Activated CD4-positive, CD25-positive, alpha-beta regulatory T cell treated with anti-CD3 and anti-CD28 coated beads, Interleukin-2, amount 50 U/mL, for 16 hours (primary cell): ENCODE results near the gene DMD.
"Not testable (repeated sequence)": the region's sequence is repeated elsewhere in the genome, so short reads cannot be mapped to it uniquely, and the experiment has no call there.

ENCODE experiments used
- DNase-seq: peaks from one replicate; pipeline ENCODE4 v3.0.0-alpha.2; 2020; ENCODE audit warnings: low read depth, low spot score

Gene DMD

DNA sequence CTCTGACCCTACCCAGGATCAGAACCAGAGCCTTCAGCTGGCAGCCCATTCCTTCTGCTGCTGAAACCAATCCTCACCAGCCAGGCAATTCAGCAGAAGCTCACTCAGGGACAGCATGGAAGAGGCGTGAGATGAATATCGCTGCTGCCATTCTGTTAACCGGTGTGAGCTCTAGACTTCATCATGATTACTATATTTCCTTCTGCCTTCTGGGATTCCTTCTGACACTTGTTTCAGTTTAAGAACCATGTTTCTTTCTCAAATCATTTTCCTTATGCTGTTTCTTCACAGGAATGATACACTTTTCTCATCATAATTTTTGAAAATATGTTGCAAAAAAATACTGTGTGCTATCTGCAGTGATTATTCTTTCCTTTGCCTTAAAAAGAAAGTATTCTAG, 1666.2 kb downstream of the DMD start:
- DNase-seq = no peak

DNA sequence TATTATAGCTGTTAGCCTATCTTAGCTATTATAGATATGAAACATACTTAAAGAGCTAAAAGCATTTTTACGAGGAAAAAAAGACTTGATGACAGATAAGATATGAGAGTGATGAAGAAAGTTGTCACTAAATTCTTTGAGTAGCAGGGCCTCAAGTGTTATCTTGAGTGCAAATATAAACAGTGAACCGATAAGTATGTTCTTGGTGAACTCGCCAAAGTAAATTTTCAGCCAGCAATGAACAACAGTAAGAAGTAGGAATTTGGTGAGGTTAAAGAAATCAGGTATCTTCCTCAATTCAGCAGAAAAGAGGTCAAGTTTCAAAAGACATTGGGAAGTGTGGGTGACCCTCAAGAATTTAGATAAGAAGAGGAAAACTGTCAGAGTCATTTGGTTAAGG, 1667.7 kb downstream of the DMD start:
- DNase-seq = no peak

DNA sequence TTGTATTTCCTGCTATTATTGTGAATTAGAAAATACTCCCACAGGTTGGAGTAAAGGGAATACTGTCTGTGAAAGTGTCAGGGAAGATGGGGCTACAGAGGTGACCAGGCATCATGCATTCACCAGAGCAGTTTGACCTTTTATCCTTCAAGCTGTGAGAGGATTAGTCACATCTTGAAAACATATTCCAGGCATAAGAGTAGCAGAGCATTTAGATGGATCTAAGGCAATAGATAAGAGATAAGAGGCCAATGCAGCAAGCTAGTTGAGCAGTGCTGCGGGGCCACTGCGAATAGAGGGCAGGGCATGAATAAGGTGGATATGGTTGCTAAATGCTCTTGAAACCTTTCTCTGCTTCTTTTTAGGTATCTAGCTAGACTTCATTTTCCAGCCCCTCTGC, 1668.8 kb downstream of the DMD start:
- DNase-seq = no peak

DNA sequence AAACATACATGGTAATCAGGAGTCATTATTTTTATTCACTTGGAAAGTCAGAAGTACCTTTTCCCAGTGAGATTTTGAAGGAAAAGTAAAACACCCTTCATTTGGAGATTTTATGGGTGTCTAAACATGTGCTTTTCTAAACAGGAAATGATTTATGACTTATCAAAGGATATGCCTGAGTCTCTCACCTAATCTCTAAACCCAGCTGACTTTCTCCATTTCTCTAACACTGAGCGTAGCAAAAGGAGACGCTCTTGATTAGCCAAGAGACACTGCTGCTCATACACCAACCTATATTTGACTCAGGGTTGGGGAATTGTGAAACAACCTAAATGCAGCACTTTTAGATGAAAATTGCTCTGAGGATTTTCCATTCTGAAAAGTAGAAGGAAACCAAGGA, 1671.0 kb downstream of the DMD start:
- no peak for DNase-seq

DNA sequence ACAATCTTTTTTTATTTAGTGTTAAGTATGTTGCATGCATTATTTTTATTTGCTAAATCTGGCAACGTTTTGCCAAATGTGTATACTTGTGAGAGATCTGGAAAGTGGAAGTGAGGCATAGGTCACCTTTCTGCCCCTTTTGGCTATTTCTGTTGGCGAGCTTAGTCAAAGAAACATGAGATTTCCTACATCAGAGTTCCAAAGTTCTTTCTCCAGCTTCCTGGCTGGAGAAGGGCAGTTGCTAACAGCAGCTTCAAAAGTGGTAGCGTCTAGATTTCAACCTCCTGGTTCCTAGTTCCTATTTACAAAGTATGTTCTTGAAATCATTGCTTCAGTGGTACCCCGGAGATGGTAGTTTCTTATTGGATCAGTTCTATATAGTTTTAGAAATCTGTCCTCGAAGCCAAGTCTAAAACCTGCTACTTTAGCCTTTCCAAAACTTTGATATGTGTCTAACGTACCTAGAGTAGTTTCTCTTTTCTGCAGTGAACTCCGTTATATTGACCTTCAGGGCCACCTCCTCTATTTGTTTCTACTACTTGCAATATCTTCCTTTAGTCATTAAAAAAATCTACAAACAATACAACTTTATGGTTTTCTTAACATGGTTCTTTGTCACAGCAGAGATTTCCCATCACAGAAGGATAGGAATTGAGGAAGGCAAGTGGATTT, 1683.8 kb downstream of the DMD start:
- DNase-seq = no peak

DNA sequence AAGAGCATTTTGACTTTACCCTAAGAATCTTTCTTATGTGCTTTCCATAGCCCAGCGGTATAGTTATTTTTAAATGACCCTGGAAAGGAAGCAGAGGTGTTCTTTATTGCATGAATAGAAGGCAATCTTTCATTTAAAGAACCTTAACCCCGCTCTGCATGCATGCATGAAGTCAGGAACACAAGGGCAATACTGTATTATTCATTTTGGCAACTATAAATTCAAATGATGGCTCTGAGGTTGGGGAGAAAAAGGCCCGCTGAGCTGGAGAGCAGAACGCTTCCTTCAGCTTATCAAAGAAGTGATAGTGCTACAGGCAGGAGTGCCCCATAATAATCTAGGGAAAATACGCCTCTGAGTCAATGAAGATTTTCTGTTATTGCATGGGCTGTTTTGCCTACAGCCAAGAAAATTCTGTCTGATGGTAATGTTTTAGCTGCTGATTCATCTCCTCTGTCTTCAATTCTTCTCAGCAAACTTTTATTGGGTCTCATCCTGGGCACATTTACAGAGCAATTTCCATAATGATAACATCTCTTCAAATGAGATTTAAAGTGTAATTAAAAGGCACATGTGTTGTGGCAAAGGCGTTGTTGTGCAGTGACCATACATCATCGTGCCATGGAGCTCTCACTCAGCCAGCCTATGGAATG, 1687.3 kb downstream of the DMD start:
- no peak for DNase-seq

DNA sequence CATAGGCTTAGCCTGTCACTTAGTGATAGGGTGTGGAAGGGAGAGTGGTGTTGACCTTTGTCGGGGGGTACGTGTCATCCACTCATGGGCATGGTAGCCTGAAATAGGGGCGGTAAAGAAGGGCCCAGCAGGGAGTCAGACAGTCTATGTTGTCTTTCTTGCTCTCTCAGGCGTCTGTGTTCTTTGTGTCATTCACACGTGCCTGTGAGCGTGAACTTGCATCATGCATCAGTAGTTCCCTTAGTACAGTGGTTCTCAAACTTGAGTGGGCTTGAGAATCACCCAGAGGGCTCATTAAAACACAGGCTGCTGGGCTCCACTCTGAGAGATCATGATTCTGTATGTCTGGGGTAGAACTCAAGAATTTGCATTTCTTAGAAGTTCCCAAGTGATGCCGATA, 1688.6 kb downstream of the DMD start:
- no peak for DNase-seq

DNA sequence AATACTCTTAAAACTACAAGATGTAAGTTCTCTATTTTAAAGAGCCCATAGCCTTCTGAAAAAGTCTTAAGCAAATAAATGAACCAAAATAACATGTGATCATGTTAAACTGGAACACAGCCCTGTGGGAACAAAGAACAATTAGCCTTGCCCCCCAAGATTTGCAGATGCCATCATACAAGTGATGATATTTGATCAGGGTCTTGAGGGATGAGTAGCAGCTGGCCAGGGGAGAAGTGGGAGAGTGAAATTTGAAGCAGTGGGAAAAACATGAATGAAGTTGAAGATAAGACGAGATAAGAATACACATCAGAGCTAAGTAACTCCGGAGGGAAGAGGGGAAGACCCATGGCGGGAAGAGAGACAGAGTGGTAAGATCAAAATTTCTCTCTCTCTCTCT, 1689.4 kb downstream of the DMD start:
- DNase-seq = no peak

DNA sequence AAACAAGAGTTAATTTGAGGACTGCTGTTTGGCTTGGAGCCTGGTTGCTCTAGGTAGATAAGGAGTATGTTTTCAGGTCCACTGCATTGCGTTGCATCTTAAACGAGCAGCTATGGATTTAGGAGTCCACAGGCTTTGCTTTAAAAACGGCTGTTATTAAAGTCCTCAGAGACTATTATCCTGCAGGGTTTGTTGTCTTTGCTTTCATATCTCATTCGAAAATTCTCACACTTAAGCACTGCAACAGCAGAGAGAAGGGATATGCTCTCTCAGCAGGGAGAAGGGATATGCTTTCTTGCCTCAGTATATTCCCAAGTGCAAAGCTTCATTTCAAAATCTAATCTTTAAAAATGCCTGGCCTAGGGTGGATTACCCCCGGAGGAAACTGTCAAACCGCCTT, 1694.8 kb downstream of the DMD start:
- DNase-seq = no peak

DNA sequence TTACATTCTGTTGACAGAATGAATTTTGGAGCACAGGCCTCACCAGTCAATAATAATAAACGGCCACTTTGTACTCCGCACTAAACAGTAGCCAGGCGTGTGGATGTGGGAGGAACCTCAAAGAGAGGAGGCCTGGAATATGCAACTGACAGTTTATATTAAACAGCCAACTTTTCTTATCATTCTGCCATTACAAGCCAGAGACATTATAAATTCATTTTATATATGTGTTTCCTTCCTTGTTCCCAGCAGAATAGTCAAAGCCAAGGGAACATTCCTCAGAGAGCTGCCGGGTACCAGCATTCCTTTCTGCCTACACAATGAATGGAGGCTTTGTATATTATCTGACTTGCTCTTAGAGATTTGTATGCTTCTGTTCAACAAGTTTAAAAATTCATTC, 1703.0 kb downstream of the DMD start:
- DNase-seq = no peak

DNA sequence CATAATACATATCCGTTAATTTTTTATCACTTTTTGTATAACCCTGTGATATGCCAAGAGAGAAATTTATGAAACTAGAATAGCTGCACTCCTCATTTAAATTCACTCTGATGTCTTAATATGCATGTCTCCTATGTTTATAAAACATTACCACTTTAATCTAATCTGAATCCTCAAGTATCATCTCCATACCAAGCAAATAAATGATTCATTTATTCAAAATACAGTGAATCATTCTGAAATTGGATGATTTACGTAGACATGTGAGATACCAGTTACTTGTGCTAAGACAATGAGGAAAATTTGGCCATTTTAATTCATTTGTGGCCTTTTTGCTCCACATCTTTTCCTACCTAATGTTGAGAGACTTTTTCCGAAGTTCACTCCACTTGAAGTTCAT, 1704.4 kb downstream of the DMD start:
- no peak for DNase-seq

DNA sequence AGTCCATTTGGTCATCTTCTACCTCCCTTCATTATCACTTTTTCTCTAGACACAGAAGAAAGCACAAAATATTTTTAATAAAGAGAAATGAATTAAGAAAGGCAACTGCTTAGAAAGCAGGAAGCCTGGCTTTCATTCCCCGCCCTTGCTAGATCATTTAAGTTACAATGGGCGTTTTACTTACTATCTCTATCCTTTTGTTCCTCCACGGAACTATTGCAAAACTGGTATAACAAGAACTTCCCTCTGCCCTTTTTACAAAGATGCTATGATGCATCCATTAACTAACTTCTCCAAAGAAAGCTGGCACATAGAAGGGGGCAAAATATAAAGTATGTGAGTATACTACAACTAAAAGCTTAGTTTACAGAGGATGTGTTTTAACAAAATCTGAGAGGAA, 1705.0 kb downstream of the DMD start:
- DNase-seq = no peak

DNA sequence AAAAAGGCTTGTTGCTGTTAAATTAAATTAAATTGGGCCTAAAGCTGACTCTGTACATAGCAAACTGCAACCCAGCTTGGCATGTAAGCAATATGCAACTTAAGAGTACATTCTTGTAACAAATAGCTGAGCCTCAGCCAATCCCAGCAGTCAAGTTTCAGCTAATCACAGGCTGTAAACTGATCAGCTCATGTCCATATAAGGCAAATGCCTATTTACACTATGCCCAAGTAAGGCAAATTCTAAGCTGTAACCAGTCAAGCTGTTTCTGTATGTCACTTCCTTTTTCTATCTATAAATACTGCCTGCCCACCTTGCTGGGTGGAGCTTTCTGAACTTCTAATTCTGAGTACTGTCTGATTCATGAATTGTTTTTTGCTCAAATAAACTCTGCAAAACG, 1710.4 kb downstream of the DMD start:
- DNase-seq = no peak

DNA sequence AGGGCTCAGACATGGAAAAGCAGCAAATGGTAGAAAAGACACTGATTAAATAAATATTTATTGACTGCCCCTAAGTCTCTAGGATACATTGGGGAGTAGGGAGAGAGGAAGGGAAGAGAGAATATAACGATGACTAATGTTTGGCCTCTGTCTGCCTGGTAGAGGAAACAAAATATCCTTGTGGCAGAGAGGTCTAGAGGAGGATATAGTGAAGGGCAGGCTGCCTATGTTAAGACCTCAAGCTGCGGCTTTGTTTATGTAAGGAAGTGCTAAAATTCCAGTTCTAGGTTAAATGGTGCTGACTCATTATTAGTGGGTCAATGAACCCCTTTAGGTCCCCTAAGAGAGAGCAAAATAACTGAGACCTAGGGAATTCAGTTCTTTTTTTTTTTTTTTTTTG, 1712.2 kb downstream of the DMD start:
- DNase-seq = no peak

DNA sequence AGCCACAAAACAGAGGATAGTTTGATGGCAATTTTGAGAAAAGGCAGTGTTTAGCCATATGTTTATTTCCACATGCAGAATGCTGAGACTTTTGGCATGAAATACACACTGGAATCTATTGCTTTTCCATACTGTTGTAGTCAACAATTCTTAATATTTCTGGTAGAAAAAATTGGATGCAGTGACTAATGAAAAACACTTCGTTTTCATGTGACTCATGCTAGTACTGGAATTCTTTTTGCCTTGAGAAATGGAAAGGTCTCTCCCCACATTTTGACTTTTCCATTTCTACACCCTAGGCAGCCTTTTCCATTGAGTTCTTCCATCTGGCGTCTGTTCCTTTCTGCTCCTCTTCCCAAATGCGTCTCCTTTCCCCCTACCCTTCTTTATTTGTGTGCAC, 1714.3 kb downstream of the DMD start:
- DNase-seq = no peak

DNA sequence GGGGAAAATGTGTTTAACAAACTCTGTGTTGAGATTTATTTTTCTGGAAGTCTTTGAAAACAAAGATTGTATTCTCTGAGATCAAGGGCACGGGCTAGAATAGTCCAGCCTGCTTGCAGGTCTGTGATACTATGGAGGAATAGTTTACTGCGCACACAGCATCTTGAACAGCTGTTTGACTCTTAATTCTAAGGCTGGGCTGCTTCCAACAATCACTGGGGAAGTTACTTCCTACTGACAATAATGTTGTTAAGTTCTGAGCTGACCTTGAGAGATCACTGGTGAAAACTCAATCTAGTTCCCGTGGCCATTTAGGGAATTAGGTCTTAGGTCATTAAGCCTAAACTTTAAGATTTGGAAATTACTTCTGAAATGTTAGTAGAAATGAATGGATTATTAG, 1723.4 kb downstream of the DMD start:
- no peak for DNase-seq

DNA sequence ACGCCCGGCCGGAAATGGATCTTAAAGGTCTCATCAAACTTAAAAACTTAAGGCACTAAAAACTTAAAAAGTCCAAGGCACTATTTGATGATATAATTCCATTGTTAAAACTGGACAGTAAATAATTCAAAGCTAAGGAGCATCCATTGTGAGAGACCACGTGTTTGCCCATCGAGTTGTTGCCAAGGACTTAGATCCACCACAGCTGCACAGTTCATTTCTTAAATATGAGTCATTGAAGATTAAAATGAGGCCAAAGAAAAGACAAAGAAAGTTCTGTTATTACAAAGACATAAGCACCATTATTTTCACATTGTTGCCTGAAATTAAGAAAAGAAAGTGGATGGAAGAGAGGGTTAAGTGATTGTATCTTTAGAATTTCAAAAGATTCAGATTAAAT, 1728.0 kb downstream of the DMD start:
- no peak for DNase-seq

DNA sequence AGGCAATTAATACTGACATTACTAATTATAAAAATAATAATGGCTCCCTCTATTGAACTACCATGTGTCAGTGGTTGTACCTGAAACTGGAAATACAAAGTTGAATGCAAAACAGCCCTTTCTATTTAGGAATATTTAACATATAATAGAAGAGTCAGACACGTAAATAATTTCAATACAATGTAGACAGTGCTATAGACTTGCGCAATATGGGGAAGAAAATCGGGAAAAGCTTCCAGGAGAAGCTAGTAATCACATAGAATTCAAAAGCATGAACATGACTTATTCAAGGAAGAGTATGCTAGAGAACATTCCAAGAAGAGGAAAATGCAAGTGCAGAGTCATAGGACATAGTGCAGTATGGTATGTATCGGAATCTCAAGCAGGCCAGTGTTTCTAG, 1730.7 kb downstream of the DMD start:
- DNase-seq = no peak

DNA sequence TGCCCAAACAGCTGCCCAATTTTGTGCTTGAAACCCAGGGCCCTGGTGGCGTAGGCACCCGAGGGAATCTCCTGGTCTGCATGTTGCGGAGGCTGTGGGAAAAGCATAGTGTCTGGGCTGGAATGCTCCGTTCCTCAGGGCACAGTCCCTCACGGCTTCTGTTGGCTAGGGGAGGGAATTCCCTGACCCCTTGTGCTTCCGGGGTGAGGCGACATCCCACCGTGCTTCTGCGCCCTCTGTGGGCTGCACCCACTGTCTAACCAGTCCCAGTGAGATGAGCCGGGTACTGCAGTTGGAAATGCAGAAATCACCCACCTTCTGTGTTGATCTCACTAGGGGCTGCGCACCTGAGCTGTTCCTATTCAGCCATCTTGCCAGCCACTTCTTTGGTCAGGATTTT, 1740.1 kb downstream of the DMD start:
- no peak for DNase-seq

DNA sequence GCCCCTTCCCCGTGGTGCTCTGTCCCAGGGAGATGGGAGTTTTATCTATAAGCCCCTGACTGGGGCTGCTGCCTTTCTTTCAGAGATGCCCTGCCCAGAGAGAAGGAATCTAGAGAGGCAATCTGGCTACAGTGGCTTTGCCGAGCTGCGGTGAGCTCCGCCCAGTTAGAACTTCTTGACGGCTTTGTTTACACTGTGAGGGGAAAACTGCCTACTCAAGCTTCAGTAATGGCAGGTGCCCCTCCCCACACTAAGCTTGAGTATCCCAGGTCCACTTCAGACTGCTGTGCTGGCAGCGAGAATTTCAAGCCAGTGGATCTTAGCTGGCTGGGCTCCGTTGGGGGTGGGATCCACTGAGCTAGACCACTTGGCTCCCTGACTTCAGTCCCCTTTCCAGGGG, 1740.6 kb downstream of the DMD start:
- not testable (repeated sequence) for DNase-seq

DNA sequence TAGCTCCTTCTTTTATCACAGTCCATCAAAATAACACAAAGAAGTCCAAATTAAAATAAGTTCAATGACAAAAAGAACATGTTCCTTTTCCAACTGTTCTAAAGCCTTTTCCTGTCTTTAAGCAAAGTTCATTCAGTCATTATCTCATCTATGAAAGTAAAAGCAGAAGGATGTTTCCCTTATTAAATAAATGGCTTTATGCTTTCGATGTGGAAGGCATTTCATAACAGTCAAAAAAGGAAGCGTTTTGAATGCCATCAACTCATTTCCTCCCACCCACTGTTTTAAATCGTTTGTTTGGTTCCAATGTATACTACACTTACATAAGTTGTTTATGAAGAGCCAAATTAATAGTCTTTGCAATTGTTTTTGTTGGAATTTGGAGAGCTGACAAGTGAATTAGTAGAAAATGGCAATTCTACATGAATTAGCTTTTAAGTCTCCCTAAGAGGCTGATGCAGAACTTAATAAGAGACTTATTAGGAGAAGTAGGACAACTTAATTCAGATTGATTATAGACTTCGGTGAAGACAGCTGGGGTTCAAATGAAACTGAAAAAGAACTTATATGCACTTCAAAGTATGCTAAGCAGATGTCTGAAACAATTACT, 1746.9 kb downstream of the DMD start:
- no peak for DNase-seq

DNA sequence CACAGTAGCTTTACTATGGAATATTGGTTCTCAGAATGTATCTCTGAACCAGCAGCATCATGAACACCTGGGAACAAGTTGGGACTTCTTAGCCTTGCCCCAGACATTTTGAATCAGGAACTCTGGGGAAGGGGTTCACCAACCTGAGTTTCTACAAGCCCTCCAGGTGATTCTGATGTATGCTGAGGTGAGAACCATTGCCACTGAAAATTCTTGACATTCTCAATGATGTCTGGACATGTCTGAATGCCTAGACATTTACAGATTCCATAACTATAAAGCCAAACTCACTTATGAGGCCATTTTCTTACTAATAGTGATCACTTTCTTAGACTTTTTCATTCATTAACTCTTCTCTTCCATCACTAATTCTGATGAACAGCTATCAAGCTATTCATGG, 1750.1 kb downstream of the DMD start:
- no peak for DNase-seq

DNA sequence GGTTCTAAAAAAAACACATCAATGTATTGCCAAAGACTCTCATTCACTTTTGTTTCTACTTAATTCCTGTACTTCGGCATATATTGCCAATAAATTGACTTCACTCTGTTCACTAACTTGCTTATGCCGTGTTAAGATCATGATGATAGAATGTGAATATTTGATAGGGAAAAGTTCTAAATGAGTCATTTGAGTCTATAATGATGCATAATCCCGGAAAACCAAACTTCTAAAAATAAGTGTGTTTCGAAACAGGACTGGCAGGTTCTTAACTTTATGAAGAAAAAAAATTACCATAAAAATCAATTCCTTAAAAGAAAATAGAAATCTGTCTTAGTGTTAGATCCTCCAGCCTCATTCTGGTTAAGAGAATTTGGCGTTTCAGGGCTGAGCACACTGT, 1752.0 kb downstream of the DMD start:
- DNase-seq = no peak

DNA sequence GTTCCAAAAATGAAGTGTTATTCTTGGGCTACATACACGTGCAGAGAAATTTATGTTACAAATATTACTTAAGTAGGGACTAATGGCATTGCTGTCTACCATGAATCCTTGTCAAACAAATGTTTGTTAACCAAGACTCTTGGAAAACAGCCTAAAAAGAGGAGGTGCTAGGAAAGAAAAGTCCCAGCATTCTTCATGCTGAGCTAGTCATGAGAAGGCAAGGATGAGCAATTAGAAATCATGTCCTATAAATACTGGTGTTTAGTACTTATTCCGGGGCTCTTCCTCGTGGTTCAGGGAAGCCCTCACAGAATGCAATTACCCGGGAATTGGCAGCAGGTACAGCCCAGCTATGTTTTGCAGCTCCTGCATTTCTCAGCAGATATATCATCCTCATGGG, 1761.4 kb downstream of the DMD start:
- no peak for DNase-seq
